Sciatic nerve (tissue), 2 donors: Measurements from ENCODE around the gene MRPS6. TPM values are rescaled to one million over a fixed set of nuclear protein-coding genes. Genes with fewer than 3 reads are reported as not detected.

ENCODE experiments used
- ATAC-seq: fragments of 200-7000 bp; cut with Tn5 transposase; one replicate; pipeline ENCODE4 v1.9.1; 2020; ENCODE audit warnings: mild to moderate bottlenecking, moderate library complexity
- DNase-seq: peaks from one replicate; pipeline ENCODE4 v3.0.0-alpha.2; 2020; ENCODE audit warnings: low spot score
- intact Hi-C: fragments of 100-400 bp; cut with DNase I; formaldehyde crosslinking; loops from one replicate; pipeline ENCODE4 v1.14.2; 2022
- total RNA-seq: library from RNA; stranded (reverse); fragmentation: NEBNext Ultra II Directional; extraction: Animal tissue kit (Norgen Biotek cat#: 25700); gene quantifications from one replicate; pipeline ENCODE4 v1.2.1, GENCODE V29; 2021
- donor health status: DM: no; HTN: no; CAD: no.
- donor health status: DM: no; HTN: no; CAD: no.

MRPS6 gene
- total RNA-seq, 1 donor from 2014 or later = 142 TPM

DNA sequence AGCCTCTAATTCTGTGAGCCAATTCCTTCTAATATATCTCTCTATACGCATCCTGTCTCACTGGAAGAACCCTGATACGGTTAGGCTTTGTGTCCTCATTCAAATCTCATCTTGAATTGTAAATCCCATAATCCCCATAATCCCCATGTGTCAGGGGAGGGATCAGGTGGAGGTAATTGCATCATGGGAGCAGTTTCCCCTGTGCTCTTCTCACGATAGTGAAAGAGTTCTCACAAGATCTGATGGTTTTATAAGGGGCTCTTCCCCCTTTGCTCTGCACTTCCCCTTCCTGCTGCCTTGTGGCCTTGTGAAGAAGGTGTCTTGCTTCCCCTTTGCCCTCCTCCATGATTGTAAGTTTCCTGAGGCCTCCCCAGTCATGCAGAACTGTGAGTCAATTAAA is 116.1 kb downstream of the MRPS6 start:
- DNase-seq = no peak
- no peak for ATAC-seq
- intact Hi-C loops = no loop called here

DNA sequence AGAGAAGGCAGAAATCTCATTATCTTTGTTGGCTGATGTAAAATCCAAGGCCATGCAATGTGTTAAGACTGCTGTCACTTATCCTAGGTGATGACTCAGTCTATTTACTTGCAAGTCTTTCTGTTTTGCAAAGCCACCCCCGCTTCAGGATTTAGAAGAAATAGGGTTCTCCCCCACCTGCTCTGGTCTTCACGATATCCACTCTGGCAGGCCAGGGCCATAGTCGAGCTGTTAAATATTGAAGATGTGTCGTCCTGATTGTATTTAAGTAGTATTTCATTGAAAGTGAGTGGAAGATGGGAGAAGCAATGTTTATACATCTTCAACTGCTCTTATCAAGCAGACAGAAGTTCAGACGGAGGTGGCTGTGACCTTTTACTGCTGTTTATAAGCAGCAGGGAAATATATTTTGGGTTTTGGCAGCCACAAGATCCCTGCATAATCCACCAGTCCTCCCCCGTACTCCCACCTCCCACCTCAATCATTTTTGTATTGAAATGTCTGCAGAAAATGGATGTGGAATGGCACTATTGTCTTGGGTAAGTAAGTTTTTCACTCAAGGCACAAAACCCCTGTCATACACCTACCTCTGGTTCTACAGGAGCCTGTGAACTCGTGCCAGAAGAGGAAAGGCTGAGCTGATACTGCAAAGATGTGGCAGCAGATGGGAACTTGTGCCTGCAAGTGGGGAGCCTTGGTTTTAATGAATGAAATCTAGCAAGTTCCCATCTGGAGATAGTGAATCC is 117.4 kb downstream of the MRPS6 start:
- intact Hi-C loops = no loop called here
- ATAC-seq = no peak
- DNase-seq = no peak

DNA sequence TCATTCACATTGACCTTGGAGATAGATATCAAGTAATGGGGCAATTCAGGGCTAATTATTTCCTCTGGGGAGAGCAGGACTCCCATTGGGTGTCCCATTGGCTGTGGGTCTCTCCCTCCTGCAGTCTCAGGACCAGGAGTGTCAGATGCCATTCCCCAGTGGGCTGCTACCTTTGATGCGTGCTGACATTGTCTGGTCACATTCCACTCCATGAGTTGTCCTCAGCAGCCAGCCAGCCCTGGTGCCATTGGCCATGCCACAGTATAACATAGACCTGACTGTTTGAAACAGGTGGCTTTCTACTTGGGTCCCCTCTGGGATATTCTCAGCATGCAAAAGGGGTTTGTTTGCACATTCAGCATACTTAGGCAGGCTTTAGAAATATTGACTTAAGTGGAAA is 118.5 kb downstream of the MRPS6 start:
- DNase-seq (no peak), ATAC-seq (no peak)
- intact Hi-C loops = no loop called here

Other genes with a start within 250 kb of the MRPS6 start
- gene ATP5PO, start 157.8 kb upstream of the MRPS6 start, total RNA-seq = 112 TPM
- gene SLC5A3, start within 50 bp of the MRPS6 start, total RNA-seq = 67.7 TPM